PC-3 (cell line): ENCODE results near the gene ARL10.

Source experiments
- EZH2 ChIP-seq: fragments of 300-600 bp; sonication (generic); IDR thresholded peaks from one replicate; pipeline ENCODE4 v1.6.1; 2017; ENCODE audit warnings: antibody characterized with exemption, mild to moderate bottlenecking, low read length; ENCODE audit not compliant: unreplicated experiment
- EZH2phosphoT487 ChIP-seq: fragments of 300-600 bp; sonication (generic); IDR thresholded peaks from 2 replicates; pipeline ENCODE4 v1.6.1; 2018; ENCODE audit warnings: mild to moderate bottlenecking, antibody characterized with exemption, low read length, borderline replicate concordance
- TF ChIP-seq, protein P1 (sequence below): fragments of 300-600 bp; sonication (generic); conservative IDR thresholded peaks from 2 replicates; pipeline ENCODE4 v1.5.1; 2017; ENCODE audit warnings: antibody characterized with exemption, low read depth, mild to moderate bottlenecking, low read length

DNA sequence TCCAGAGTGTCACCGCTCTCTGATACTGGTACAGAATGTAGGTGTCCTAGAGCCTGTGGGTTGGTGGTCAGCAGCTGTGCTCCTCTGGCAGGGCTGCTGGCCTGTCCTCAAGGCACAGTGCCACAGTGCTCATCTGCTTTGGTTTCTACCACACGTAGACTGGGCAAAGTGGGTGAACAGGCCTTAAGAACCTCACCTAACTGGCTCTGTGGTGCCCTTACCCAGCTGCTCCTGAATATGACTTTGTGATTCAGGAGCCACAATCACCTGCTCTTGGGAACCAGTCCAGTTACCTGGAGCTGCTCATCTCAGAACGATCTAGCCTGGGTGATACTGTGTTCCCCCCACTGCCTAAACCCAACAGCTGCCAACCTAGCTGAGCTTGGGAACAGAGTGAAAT, 16.7 kb downstream of the ARL10 start:
- TF ChIP-seq EZH2, result no peak
- TF ChIP-seq, protein P1, sequence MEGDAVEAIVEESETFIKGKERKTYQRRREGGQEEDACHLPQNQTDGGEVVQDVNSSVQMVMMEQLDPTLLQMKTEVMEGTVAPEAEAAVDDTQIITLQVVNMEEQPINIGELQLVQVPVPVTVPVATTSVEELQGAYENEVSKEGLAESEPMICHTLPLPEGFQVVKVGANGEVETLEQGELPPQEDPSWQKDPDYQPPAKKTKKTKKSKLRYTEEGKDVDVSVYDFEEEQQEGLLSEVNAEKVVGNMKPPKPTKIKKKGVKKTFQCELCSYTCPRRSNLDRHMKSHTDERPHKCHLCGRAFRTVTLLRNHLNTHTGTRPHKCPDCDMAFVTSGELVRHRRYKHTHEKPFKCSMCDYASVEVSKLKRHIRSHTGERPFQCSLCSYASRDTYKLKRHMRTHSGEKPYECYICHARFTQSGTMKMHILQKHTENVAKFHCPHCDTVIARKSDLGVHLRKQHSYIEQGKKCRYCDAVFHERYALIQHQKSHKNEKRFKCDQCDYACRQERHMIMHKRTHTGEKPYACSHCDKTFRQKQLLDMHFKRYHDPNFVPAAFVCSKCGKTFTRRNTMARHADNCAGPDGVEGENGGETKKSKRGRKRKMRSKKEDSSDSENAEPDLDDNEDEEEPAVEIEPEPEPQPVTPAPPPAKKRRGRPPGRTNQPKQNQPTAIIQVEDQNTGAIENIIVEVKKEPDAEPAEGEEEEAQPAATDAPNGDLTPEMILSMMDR, result no peak
- TF ChIP-seq EZH2phosphoT487, result no peak
